K562 (cell line): ENCODE results near the gene SLC4A2. TPM values are rescaled to one million over a fixed set of nuclear protein-coding genes. Genes with fewer than 3 reads are reported as not detected.

Source experiments
- ARID2 ChIP-seq: fragments of 450-650 bp; IDR thresholded peaks from 2 replicates; pipeline ENCODE4 v1.6.1; 2017; ENCODE audit warnings: antibody characterized with exemption, mild to moderate bottlenecking
- CHCHD3 ChIP-seq: fragments of 250-450 bp; sonication (Bioruptor Pico); IDR thresholded peaks from 2 replicates; pipeline ENCODE4 v2.1.2; 2022; ENCODE audit warnings: mild to moderate bottlenecking
- ELF2 ChIP-seq: fragments of 250-450 bp; sonication (Bioruptor Pico); IDR thresholded peaks from 2 replicates; pipeline ENCODE4 v1.5.0; 2021; ENCODE audit warnings: mild to moderate bottlenecking
- NFYB ChIP-seq: IDR thresholded peaks from 2 replicates; pipeline ENCODE4 v1.6.1; 2011; ENCODE audit warnings: mild to moderate bottlenecking, moderate library complexity; ENCODE audit not compliant: insufficient read length; ENCODE audit errors: extremely low read depth
- NUFIP1 ChIP-seq: fragments of 450-650 bp; IDR thresholded peaks from 2 replicates; pipeline ENCODE4 v1.6.1; 2018; ENCODE audit not compliant: partially characterized antibody
- RHOXF2B ChIP-seq: fragments of 250-450 bp; sonication (Bioruptor Pico); conservative IDR thresholded peaks from 2 replicates; pipeline ENCODE4 v1.5.1; 2021
- SREBF2 ChIP-seq: sonication (generic); formaldehyde crosslinking; IDR thresholded peaks from 2 replicates; pipeline ENCODE4 v1.4.0; 2020; ENCODE audit warnings: mild to moderate bottlenecking, missing genetic modification reagents
- U2AF1 ChIP-seq: fragments of 200-400 bp; formaldehyde crosslinking; optimal IDR thresholded peaks from 2 replicates; pipeline ENCODE3; 2017; ENCODE audit warnings: mild to moderate bottlenecking, low read depth, low read length, moderate library complexity
- ZFP1 ChIP-seq: fragments of 450-650 bp; formaldehyde crosslinking; IDR thresholded peaks from 2 replicates; pipeline ENCODE4 v1.4.0; 2020; ENCODE audit warnings: mild to moderate bottlenecking, mixed read lengths
- ZKSCAN8 ChIP-seq: fragments of 200-800 bp; sonication (Bioruptor generic); IDR thresholded peaks from 2 replicates; pipeline ENCODE4 v1.6.1; 2016; ENCODE audit warnings: missing genetic modification characterization, missing compliant biosample characterization
- ZNF212 ChIP-seq: fragments of 450-650 bp; formaldehyde crosslinking; IDR thresholded peaks from 2 replicates; pipeline ENCODE4 v1.4.0; 2020; ENCODE audit warnings: mild to moderate bottlenecking
- ZNF75A ChIP-seq: fragments of 450-650 bp; formaldehyde crosslinking; IDR thresholded peaks from 2 replicates; pipeline ENCODE4 v1.4.0; 2020; ENCODE audit warnings: mild to moderate bottlenecking
- polyA plus RNA-seq, 8 experiments: library from polyadenylated mRNA; depleted of rRNA in 4 of 8; stranded (reverse) in 5 of 8; unstranded in 3 of 8; fragments of >200 nt; fragmentation: Nextera tagmentation in 2 of 8; fragmentation: Illumina TruSeq in 1 of 8; extraction: Ambion mirVana in 2 of 8; extraction: Trizol in 1 of 8; gene quantifications; 2 replicates each; pipeline versions ENCODE4 v1.2.1 to v1.2.3, GENCODE V29; 2011 to 2014; ENCODE audit warnings: inconsistent platforms in 1 of 8, missing spikeins in 1 of 8
- total RNA-seq, 7 experiments: library from RNA; depleted of rRNA in 6 of 7; stranded (reverse); fragments of >200 nt in 6 of 7; fragmentation: Illumina TruSeq in 2 of 7; extraction: Trizol in 2 of 7; gene quantifications; 2 replicates each; pipeline versions ENCODE4 v1.2.1 to v1.2.3, GENCODE V29; 2011 to 2021; ENCODE audit warnings: low replicate concordance in 1 of 7
- TF ChIP-seq, protein P1 (sequence below): fragments of 450-650 bp; IDR thresholded peaks from 2 replicates; pipeline ENCODE4 v1.6.1; 2016; ENCODE audit warnings: mild to moderate bottlenecking
- TF ChIP-seq, protein P2 (sequence below): fragments of 250-450 bp; sonication (Bioruptor Pico); IDR thresholded peaks from 2 replicates; pipeline ENCODE4 v1.5.1; 2021; ENCODE audit warnings: mild to moderate bottlenecking
- TF ChIP-seq, protein P3 (sequence below), 2 experiments: fragments of 450-650 bp in 1 of 2; sonication (generic) in 1 of 2; formaldehyde crosslinking in 1 of 2; IDR thresholded peaks; 2 replicates each; pipeline versions ENCODE4 v1.7.1 to v1.9.0; 2016 to 2022; ENCODE audit warnings: inconsistent platforms in 1 of 2, mild to moderate bottlenecking in 1 of 2, missing genetic modification reagents in 1 of 2

Gene SLC4A2
- total and polyA plus RNA-seq, 9 of the 15 experiments (the other 6 are each of a cell fraction or from before 2014, with no cell fraction given): 11.4 to 375 (median 130) TPM

DNA sequence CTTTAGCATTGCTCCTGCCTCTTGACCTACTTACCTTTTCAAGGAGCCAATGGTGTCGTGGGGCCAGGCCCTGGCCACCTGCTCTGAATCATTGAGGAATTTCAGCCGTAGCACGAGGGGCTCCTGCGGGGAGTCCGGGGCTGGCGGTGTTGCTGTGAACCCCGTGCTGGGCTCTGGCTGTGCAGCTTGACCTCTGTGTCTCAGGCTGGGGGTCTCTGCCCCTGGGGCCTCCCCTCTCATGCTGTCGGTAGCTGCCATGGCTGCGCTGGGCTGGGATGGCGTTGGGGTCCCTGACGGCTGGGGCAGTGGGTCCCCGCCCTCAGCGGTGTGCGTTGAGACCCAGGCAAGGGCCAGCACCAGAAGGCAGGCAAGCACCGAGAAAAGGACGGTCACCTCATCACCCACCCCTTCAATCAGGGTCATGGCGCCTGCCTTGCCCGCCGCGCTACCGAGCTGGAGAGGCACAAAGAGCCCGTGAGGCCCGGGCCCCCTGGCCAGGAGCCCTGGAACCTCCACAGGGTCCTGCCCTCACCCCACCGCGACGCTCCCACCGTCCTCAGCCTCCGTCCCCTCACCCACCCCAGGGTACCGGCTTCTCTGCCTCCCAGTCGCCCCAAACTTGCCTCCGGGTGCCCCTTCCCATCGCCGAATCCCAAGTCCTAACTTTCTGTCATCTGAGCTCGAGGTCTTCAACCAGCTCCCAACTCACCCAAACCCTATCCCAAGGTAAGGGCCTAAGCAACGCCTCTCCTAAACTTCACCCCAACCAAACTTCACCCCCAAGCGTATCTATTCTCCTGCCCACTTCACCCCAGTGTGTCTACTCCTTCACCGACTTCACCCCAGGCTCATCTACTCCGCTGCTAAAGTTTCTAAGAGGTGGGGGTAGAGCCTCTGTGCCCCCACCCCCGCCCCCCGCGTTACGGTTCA lies 23.0 kb downstream of the SLC4A2 start (continued):
- TF ChIP-seq, protein P1, sequence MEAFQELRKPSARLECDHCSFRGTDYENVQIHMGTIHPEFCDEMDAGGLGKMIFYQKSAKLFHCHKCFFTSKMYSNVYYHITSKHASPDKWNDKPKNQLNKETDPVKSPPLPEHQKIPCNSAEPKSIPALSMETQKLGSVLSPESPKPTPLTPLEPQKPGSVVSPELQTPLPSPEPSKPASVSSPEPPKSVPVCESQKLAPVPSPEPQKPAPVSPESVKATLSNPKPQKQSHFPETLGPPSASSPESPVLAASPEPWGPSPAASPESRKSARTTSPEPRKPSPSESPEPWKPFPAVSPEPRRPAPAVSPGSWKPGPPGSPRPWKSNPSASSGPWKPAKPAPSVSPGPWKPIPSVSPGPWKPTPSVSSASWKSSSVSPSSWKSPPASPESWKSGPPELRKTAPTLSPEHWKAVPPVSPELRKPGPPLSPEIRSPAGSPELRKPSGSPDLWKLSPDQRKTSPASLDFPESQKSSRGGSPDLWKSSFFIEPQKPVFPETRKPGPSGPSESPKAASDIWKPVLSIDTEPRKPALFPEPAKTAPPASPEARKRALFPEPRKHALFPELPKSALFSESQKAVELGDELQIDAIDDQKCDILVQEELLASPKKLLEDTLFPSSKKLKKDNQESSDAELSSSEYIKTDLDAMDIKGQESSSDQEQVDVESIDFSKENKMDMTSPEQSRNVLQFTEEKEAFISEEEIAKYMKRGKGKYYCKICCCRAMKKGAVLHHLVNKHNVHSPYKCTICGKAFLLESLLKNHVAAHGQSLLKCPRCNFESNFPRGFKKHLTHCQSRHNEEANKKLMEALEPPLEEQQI: no peak
- TF ChIP-seq, protein P2, sequence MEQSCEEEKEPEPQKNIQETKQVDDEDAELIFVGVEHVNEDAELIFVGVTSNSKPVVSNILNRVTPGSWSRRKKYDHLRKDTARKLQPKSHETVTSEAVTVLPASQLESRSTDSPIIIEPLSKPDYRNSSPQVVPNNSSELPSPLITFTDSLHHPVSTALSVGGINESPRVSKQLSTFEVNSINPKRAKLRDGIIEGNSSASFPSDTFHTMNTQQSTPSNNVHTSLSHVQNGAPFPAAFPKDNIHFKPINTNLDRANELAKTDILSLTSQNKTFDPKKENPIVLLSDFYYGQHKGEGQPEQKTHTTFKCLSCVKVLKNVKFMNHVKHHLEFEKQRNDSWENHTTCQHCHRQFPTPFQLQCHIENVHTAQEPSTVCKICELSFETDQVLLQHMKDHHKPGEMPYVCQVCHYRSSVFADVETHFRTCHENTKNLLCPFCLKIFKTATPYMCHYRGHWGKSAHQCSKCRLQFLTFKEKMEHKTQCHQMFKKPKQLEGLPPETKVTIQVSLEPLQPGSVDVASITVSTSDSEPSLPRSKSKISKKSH: no peak
- no peak for TF ChIP-seq U2AF1
- peak; percentile 64 for TF ChIP-seq ARID2
- TF ChIP-seq ZFP1 (CRISPR knock-in tag): no peak
- no peak for TF ChIP-seq ZNF212
- no peak for TF ChIP-seq ZKSCAN8
- no peak for TF ChIP-seq CHCHD3
- TF ChIP-seq SREBF2 (CRISPR knock-in tag): peak; percentile 91; the same call in 1 of the 2 replicates
- TF ChIP-seq NFYB: no peak
- TF ChIP-seq, protein P3, sequence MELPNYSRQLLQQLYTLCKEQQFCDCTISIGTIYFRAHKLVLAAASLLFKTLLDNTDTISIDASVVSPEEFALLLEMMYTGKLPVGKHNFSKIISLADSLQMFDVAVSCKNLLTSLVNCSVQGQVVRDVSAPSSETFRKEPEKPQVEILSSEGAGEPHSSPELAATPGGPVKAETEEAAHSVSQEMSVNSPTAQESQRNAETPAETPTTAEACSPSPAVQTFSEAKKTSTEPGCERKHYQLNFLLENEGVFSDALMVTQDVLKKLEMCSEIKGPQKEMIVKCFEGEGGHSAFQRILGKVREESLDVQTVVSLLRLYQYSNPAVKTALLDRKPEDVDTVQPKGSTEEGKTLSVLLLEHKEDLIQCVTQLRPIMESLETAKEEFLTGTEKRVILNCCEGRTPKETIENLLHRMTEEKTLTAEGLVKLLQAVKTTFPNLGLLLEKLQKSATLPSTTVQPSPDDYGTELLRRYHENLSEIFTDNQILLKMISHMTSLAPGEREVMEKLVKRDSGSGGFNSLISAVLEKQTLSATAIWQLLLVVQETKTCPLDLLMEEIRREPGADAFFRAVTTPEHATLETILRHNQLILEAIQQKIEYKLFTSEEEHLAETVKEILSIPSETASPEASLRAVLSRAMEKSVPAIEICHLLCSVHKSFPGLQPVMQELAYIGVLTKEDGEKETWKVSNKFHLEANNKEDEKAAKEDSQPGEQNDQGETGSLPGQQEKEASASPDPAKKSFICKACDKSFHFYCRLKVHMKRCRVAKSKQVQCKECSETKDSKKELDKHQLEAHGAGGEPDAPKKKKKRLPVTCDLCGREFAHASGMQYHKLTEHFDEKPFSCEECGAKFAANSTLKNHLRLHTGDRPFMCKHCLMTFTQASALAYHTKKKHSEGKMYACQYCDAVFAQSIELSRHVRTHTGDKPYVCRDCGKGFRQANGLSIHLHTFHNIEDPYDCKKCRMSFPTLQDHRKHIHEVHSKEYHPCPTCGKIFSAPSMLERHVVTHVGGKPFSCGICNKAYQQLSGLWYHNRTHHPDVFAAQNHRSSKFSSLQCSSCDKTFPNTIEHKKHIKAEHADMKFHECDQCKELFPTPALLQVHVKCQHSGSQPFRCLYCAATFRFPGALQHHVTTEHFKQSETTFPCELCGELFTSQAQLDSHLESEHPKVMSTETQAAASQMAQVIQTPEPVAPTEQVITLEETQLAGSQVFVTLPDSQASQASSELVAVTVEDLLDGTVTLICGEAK (IDR thresholded peaks at IDR 0.05): peak; percentile 45; the same call in 1 of the 2 replicates
- TF ChIP-seq, protein P3 (CRISPR knock-in tag; IDR thresholded peaks at IDR 0.05): no peak
- TF ChIP-seq ELF2 (CRISPR knock-in tag): no peak
- no peak for TF ChIP-seq RHOXF2B (CRISPR knock-in tag)
- no peak for TF ChIP-seq ZNF75A (CRISPR knock-in tag)
- TF ChIP-seq NUFIP1: no peak
